Vagina (tissue), 2 donors: ENCODE data around the gene LRMDA.

Experiments
- CTCF ChIP-seq, 3 experiments: fragments of 450-650 bp in 2 of 3; fragments of 200-600 bp in 1 of 3; sonication (generic) in 1 of 3; IDR thresholded peaks; one replicate each; pipeline ENCODE4 v1.5.1; 2017 to 2019; ENCODE audit warnings: antibody characterized with exemption in 3 of 3, mild to moderate bottlenecking in 2 of 3, moderate library complexity in 2 of 3
- POLR2A ChIP-seq, 2 donors: fragments of 450-650 bp; IDR thresholded peaks; one replicate each; pipeline ENCODE4 v1.6.1; 2017; ENCODE audit warnings: antibody characterized with exemption in 2 of 2, mild to moderate bottlenecking in 2 of 2, moderate library complexity in 2 of 2

- TF ChIP-seq CTCF (IDR thresholded peaks at IDR 0.05) (no peak), POLR2A (IDR thresholded peaks at IDR 0.05) (no peak)
These were observed 33.2 kb upstream of the LRMDA start for GRCh38 chr10:75398200-75398691.
